ENCODE measurements around the gene YKT6.

The YKT6 gene

DNA sequence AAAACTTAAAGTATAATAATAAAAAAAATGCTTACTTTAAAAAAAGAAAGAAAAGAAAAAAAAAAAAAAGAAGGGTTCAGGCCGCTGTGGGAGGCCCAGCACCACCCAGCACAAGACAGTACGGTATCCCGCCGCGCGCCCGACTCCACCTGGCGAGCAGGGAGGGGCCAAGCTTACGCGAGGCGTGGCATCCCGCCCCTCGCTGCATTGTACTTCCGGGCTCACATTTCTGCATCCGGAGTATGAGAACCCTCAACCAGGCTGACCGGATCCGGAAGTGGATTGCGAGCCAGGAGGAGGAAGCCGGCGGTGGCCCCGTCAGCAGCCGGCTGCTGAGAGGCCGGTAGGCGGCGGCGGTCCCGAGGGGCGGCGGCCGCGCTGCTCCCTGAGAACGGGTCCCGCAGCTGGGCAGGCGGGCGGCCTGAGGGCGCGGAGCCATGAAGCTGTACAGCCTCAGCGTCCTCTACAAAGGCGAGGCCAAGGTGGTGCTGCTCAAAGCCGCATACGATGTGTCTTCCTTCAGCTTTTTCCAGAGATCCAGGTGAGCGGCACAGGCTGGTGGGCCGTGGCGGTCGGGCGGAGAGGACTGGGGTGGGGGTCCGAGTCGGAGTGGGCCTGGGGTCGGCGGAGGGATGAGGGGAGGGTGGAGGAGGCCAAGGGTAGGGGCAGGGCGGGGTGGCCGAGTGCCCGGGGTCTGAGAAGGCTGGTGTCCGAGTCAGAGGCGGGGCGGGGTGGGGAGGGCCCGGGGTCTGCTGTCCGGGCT lies at the start of gene YKT6:
Gene YKT6, plus strand, starts transcription at position 280 of the 763 bp plus-strand sequence. Its CDS starts 158 bp downstream, at position 438.
- H3K27ac ChIP-seq, result peak within 1 kb of the TSS; percentile 74
- peak; percentile 99 for DNase-seq (ENCODE audit: low spot score)
- CTCF ChIA-PET, result interaction anchor here (0.6 to 1.4 kb wide), 7 partner anchors 13 to 1319 kb away, joined by 3 to 6 read pairs (median 4); partner anchors contain the start of gene POLD2
- TF ChIP-seq, protein P1, sequence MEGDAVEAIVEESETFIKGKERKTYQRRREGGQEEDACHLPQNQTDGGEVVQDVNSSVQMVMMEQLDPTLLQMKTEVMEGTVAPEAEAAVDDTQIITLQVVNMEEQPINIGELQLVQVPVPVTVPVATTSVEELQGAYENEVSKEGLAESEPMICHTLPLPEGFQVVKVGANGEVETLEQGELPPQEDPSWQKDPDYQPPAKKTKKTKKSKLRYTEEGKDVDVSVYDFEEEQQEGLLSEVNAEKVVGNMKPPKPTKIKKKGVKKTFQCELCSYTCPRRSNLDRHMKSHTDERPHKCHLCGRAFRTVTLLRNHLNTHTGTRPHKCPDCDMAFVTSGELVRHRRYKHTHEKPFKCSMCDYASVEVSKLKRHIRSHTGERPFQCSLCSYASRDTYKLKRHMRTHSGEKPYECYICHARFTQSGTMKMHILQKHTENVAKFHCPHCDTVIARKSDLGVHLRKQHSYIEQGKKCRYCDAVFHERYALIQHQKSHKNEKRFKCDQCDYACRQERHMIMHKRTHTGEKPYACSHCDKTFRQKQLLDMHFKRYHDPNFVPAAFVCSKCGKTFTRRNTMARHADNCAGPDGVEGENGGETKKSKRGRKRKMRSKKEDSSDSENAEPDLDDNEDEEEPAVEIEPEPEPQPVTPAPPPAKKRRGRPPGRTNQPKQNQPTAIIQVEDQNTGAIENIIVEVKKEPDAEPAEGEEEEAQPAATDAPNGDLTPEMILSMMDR (conservative IDR thresholded peaks at IDR 0.05; ENCODE audit: low read depth), result peak; percentile 69
- POLR2A ChIA-PET (ENCODE audit: low non-redundant PET), result interaction anchor here (0.5 to 1.0 kb wide), 5 partner anchors 75 to 608 kb away, joined by 3 to 4 read pairs (median 3); partner anchors contain the start of gene UBE2D4

DNA sequence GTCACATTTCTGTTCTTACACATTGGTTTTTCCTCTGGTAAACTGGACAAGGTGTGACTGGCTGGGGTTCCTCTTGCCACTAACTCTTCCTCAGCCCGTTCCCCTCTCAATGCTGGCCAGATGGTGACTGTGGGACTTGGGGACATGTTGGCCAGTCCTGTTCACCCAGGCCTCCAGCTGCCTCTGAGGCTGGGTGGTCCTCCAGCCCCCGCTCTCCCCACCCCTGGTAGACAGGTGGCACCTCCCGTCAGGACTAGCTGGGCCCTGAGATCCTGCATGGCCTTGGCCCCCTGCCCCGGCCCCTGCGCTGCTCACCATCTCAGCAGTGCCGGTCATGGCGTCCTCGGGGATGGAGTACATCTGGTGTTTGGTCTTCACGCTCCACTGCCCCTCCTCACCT lies 48.8 kb upstream of the YKT6 start:
- TF ChIP-seq, protein P1 (conservative IDR thresholded peaks at IDR 0.05; ENCODE audit: low read depth), result no peak
- no peak overlapping the region for H3K27ac ChIP-seq
- DNase-seq (ENCODE audit: low spot score), result no peak
- CTCF ChIA-PET, result no interaction called here
- POLR2A ChIA-PET (ENCODE audit: low non-redundant PET), result no interaction called here

DNA sequence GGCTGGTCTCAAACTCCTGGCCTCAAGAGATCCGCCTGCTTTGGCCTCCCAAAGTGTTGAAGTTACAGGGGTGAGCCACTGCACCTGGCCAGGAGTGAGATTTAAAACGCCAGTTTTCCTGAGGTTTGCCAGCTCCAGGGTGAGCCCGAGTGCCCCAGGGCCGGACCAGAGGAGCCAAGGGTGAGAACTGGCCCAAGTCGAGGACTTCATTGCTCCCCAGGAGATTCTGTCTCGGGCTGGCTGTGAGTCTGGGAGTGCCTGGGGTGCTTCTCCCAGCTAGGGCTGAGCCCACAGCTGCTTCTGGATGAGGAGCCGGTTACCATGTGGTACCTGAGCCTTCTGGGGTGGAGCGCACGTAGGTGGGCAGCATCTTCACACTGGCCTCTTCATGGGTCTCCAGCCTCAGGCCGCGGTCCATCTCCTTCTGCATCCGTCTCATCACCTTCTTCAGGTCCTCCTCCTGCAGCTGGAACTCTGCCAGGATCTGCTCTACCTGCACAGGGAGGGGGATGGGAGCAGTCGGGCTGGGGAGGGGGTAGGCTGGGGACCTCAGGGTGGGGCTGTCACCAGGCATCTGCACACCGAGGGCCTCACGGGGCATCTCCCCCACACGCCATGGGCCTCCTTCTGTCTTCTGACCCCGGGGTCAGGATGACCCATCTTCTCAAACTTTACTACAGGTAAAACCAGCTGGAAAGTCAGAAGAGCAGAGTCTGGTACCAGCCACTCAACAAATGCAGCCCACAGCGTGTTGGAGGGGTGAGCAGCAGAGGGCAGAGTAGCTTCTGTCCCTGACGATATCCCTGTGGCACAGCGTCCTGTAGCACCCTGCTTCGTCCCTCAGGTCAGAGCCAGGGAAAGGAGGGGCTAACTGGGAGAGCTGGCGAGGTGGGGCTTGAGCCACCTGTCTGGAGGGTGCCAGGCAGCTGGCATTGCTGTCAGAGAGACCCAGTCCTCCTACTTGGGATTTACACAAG lies 47.5 kb upstream of the YKT6 start:
- CTCF ChIA-PET, result no interaction called here
- POLR2A ChIA-PET (ENCODE audit: low non-redundant PET), result no interaction called here
- TF ChIP-seq, protein P1 (conservative IDR thresholded peaks at IDR 0.05; ENCODE audit: low read depth), result no peak

DNA sequence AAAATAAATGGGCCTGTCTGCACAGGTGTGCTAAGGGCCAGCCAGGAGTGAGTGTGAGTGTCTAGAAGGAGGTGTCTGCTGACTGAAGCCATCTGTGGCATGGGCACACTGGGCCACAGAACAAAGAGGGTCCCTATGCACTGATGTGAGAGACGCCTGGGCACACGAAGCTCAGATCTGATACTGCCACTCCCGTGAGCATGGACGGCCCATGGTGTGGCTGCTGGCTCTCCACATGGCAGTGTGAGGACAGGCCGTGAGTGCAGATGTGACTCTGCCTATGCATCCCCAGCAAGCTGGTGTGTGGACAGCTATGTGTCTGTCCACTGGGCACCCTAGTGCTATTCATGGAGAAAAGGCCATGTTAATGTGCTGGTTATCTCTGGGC lies 46.8 kb upstream of the YKT6 start:
- no peak overlapping the region for H3K27ac ChIP-seq
- ChIA-PET CTCF (interaction anchor here (0.5 kb wide), 1 partner anchor 9 kb away, joined by 3 read pairs; no protein-coding TSS in a partner anchor), POLR2A (ENCODE audit: low non-redundant PET) (interaction anchor here (0.5 kb wide), 1 partner anchor 533 kb away, joined by 9 read pairs; no protein-coding TSS in a partner anchor)
- DNase-seq (ENCODE audit: low spot score), result no peak
- TF ChIP-seq, protein P1 (conservative IDR thresholded peaks at IDR 0.05; ENCODE audit: low read depth), result no peak

More for the DNA sequence above, 47.5 kb upstream of the YKT6 start:
- no peak overlapping the region for H3K27ac ChIP-seq
- DNase-seq (ENCODE audit: low spot score), result no peak

DNA sequence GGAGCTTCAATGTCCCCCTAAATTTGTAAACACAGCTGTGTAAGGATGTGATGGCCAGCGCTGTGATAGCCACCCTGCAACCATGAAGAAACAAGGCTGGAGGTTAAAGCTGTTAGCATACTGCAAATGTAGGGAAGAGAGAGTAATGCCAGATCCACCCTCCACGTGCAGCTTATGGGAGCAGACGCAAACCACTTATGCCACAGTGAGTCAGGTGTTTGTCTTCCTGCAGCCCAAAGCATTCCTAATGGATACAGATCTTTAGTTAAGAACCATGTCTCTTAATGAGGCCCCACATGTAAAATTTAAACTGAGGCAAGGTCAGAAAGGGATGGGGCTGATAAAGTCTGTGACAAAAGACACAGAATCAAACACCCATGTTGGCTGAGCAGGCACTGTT lies 46.1 kb upstream of the YKT6 start:
- CTCF ChIA-PET, result interaction anchor here (0.5 kb wide), 1 partner anchor 8 kb away, joined by 3 read pairs; no protein-coding TSS in a partner anchor
- no peak overlapping the region for H3K27ac ChIP-seq
- TF ChIP-seq, protein P1 (conservative IDR thresholded peaks at IDR 0.05; ENCODE audit: low read depth), result no peak
- DNase-seq (ENCODE audit: low spot score), result no peak
- POLR2A ChIA-PET (ENCODE audit: low non-redundant PET), result no interaction called here
